Ectodermal cell (in vitro differentiated cells): ENCODE data around the gene CSF2.
"Not testable (repeated sequence)": the region's sequence is repeated elsewhere in the genome, so short reads cannot be mapped to it uniquely, and the experiment has no call there.

Experiments used
- H3K27ac ChIP-seq: 2 replicates; pipeline ENCODE4 v1.7.0; 2013; ENCODE audit warnings: mild to moderate bottlenecking, low read depth, low read length; ENCODE audit not compliant: insufficient read depth, poor library complexity, severe bottlenecking
- H3K27me3 ChIP-seq: 2 replicates; pipeline ENCODE4 v1.7.0; 2013; ENCODE audit warnings: mild to moderate bottlenecking, low read length; ENCODE audit not compliant: insufficient read depth, control insufficient read depth, poor library complexity, severe bottlenecking
- H3K36me3 ChIP-seq: one replicate; pipeline ENCODE4 v1.7.0; 2013; ENCODE audit warnings: low read length; ENCODE audit not compliant: control insufficient read depth, insufficient read depth
- H3K4me1 ChIP-seq: one replicate; pipeline ENCODE4 v1.7.0; 2013; ENCODE audit warnings: low read length; ENCODE audit not compliant: control insufficient read depth, insufficient read depth
- H3K4me3 ChIP-seq: 2 replicates; pipeline ENCODE4 v1.7.0; 2013; ENCODE audit warnings: low read depth, low read length, control low read depth; ENCODE audit not compliant: insufficient read depth
- H3K9me3 ChIP-seq: 2 replicates; pipeline ENCODE4 v1.7.0; 2013; ENCODE audit warnings: mild to moderate bottlenecking, low read length, moderate library complexity; ENCODE audit not compliant: control insufficient read depth
- WGBS, 2 experiments: methylation state at CpG; one replicate each; pipeline ENCODE4 v1.1.7; 2013; ENCODE audit warnings: missing lambda C conversion rate in 2 of 2; 5-methylcytosine and 5-hydroxymethylcytosine counted together

The CSF2 gene

GRCh38 chr5:132108495-132108894, 34.9 kb downstream of the CSF2 start:
- WGBS, 2 experiments = 90 to 94% methylated on average over 1 of the region's 1 CpG

DNA sequence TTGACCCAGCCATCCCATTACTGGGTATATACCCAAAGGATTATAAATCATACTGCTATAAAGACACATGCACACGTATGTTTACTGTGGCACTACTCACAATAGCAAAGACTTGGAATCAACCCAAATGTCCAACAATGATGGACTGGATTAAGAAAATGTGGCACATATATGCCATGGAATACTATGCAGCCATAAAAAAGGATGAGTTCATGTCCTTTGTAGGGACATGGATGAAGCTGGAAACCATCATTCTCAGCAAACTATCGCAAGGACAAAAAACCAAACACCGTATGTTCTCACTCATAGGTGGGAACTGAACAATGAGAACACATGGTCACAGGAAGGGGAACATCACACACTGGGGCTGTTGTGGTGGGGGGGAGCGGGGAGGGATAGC, 35.4 kb downstream of the CSF2 start:
- not testable (repeated sequence) for H3K27ac ChIP-seq, H3K4me1 ChIP-seq, H3K27me3 ChIP-seq, H3K9me3 ChIP-seq, H3K36me3 ChIP-seq, H3K4me3 ChIP-seq
- 97 to 100% methylated on average over 1 to 4 of the region's 4 CpGs for WGBS, 2 experiments

More at GRCh38 chr5:132108495-132108894, 34.9 kb downstream of the CSF2 start:
- not testable (repeated sequence) for H3K27me3 ChIP-seq, H3K9me3 ChIP-seq, H3K4me1 ChIP-seq, H3K4me3 ChIP-seq, H3K36me3 ChIP-seq, H3K27ac ChIP-seq

DNA sequence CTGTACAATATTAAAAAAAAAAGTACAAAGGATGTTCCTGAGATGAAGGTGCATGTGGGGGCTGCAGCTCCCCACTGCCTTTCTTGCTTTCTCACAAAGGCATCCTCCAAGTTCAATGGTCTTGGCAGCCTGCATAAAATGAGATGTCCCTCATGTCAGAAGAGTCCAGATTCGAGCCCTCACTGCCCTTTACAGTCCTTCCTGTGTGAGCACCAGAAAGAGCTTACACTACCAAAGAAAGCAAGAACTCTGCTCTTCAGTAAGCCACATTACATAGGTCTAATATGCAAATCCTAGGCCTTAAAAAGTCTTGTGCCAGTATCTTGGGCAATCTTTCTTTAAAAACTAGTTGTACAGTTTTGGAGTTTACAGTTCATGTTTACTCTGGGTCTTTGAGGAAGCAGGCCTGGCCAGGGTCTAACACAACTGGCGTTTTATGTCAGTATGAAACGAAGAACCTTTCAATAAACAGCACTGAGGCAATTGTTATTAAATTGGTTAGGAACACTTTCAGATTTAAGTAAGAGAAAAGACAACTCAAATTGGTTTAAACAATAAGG, 36.0 kb downstream of the CSF2 start:
- Histone ChIP-seq H3K4me3 (no peak overlapping the region), H3K27ac (no peak overlapping the region), H3K4me1 (no peaks in the 10 kb centered on the region), H3K9me3 (no peaks in the 10 kb centered on the region), H3K36me3 (no peaks in the 10 kb centered on the region), H3K27me3 (no peaks in the 10 kb centered on the region)
- 91 to 93% methylated on average over 3 of the region's 3 CpGs for WGBS, 2 experiments

DNA sequence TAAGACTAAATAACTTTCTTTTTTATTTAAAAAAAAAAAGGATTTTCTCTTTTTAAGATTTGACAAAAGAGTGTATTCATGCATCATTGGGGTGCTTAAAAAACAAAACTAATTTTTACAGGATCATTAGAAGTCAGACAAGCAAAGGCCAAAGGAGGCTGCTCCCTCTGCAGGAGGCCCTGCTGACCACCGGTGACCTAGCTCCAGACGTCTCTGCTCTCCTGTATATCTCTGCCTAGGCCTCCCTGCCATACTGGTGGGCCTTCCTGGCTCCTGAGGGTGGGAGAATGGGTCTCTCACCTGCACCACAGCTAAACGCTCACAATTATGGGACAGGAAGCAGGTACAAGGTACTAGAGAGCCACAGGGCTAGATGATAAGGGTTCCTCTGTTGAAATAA, 36.6 kb downstream of the CSF2 start:
- WGBS, 2 experiments = 66 to 68% methylated on average over 3 of the region's 3 CpGs
- no peaks in the 10 kb centered on the region for H3K4me1 ChIP-seq
- H3K9me3 ChIP-seq = no peaks in the 10 kb centered on the region
- H3K27me3 ChIP-seq = no peaks in the 10 kb centered on the region
- H3K27ac ChIP-seq = no peak overlapping the region
- no peak overlapping the region for H3K4me3 ChIP-seq
- no peaks in the 10 kb centered on the region for H3K36me3 ChIP-seq

- Histone ChIP-seq H3K27me3 (no peaks in the 10 kb centered on the region), H3K36me3 (no peaks in the 10 kb centered on the region), H3K27ac (no peak overlapping the region), H3K4me1 (no peaks in the 10 kb centered on the region), H3K9me3 (no peaks in the 10 kb centered on the region), H3K4me3 (no peak overlapping the region)
Observed at GRCh38 chr5:132110930-132111329, 37.3 kb downstream of the CSF2 start.

DNA sequence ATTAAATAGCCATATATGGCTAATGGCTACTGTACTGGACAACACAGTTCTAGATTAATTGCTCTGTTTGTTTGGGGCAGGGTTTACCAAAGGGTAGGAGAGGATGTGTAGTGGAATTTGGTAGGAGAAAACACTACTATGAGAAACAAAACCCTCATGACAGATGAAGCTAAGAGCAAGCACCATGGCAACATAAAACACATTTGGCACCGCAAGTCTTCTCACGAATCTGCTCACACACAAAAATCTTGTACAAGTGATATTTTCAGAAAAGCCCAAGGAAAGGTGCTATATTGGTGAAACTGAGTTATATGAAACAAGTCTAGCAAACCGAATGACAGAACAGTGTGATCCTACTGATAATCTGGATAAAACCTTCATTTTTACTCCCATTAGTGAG, 38.5 kb downstream of the CSF2 start:
- 96% methylated on average over 3 of the region's 3 CpGs for WGBS, 2 experiments
- no peaks in the 10 kb centered on the region for H3K27me3 ChIP-seq
- H3K27ac ChIP-seq = no peak overlapping the region
- no peaks in the 10 kb centered on the region for H3K36me3 ChIP-seq
- no peaks in the 10 kb centered on the region for H3K9me3 ChIP-seq
- H3K4me1 ChIP-seq = no peaks in the 10 kb centered on the region
- H3K4me3 ChIP-seq = no peak overlapping the region

- H3K4me1 ChIP-seq = no peaks in the 10 kb centered on the region
- no peaks in the 10 kb centered on the region for H3K36me3 ChIP-seq
- no peak overlapping the region for H3K27ac ChIP-seq
- WGBS, 2 experiments = 74 to 79% methylated on average over 4 of the region's 4 CpGs
- H3K27me3 ChIP-seq = no peaks in the 10 kb centered on the region
- H3K4me3 ChIP-seq = no peak overlapping the region
- no peaks in the 10 kb centered on the region for H3K9me3 ChIP-seq
Observed at GRCh38 chr5:132114150-132115121, 40.8 kb downstream of the CSF2 start.

GRCh38 chr5:132115375-132115774, 41.8 kb downstream of the CSF2 start:
- Histone ChIP-seq H3K36me3 (no peaks in the 10 kb centered on the region), H3K4me3 (no peak overlapping the region), H3K9me3 (no peaks in the 10 kb centered on the region), H3K27me3 (no peaks in the 10 kb centered on the region), H3K27ac (no peak overlapping the region), H3K4me1 (no peaks in the 10 kb centered on the region)
- 94 to 95% methylated on average over 1 of the region's 1 CpG for WGBS, 2 experiments

DNA sequence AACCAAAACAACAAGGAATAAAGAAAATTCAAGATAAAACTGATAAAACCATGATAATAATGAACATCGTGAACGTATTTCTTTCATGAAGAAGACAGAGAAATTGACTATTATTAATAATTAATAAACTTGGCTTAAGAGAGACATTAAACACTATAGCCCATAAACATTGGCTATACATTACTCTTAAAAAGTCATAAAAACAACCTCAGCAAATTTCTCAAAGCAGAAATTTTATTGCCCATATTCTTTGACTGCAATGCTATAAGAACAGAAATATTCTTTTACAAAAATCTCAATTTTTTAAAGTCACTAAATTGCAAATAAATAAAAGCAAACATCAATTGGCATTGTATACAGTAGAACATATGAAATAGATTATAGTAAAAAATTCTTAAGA, 42.5 kb downstream of the CSF2 start:
- Histone ChIP-seq H3K4me1 (no peaks in the 10 kb centered on the region), H3K27ac (no peak overlapping the region), H3K9me3 (no peaks in the 10 kb centered on the region), H3K36me3 (no peaks in the 10 kb centered on the region), H3K27me3 (no peaks in the 10 kb centered on the region), H3K4me3 (no peak overlapping the region)
- no CpG with 5 or more reads among the region's 2 CpGs for WGBS, 2 experiments

DNA sequence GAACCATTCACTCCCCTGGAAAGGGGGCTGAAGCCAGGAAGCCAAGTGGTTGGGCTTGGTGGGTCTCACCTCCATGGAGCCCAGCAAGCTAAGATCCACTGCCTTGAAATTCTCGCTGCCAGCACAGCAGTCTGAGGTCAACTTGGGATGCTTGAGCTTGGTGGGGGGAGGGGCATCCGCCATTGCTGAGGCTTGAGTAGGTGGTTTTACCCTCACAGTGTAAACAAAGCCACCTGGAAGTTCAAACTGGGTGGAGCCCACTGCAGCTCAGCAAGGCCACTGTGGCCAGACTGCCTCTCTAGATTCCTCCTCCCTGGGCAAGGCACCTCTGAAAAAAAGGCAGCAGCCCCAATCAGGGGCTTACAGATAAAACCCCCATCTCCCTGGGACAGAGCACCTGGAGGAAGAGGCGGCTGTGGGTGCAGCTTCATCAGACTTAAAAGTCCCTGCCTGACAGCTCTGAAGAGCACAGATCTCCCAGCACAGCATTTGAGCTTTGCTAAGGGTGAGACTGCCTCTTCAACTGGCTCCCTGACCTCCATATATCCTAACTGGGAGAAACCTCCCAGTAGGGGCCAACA, 43.4 kb downstream of the CSF2 start:
- not testable (repeated sequence) for H3K4me1 ChIP-seq, H3K27me3 ChIP-seq, H3K4me3 ChIP-seq, H3K27ac ChIP-seq, H3K36me3 ChIP-seq, H3K9me3 ChIP-seq
- WGBS, 2 experiments = 76 to 79% methylated on average over 3 of the region's 3 CpGs
